ENCODE data around the gene HOXD11. TPM values are rescaled to one million over a fixed set of nuclear protein-coding genes. Genes with fewer than 3 reads are reported as not detected.

HOXD11 gene
- total RNA-seq, 1 donor from 2014 or later = 16.3 TPM

DNA sequence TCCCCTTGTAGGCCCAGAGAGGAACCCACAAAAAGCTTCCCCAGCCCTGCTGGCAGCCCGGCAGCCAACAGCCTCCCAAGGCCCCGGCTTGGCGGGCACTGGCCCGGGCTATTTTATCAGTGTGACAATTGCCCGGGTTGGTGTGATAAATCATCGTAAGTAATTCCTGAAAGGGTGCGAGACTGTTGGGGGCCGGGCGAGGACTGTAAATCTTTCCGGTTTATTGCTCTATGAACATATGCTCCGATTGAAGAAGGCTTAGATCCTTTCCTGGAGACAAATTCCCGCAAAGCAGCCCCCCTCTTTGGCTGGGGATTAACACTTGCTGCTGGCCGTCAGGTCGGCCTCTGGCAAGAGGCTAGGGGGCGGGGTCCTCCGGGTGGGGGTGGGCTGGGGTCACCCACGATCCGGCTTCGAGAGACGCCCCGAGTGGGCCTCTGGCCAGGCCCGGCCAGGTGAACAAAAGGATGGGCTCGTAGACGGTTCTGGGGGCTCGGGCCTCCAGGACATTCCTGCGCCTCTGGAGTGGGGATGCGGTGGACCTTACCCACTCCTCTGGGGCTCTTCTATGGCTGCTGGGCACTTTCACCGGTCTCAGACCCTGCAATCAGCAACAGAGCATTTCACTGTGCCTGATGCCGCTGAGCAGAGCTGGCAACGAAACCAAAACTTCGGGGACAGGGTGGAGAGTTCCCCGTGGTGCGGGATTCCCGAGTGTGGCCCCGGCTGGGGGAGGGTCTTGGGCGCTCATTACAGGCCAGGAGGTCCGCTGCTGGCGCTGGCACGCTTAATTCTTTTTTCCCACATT is 52.0 kb downstream of the HOXD11 start:
- H3K36me3 ChIP-seq (ENCODE audit: control insufficient read depth, insufficient read depth, low read length) = no peaks in the 10 kb centered on the region
- TF ChIP-seq, protein P1, sequence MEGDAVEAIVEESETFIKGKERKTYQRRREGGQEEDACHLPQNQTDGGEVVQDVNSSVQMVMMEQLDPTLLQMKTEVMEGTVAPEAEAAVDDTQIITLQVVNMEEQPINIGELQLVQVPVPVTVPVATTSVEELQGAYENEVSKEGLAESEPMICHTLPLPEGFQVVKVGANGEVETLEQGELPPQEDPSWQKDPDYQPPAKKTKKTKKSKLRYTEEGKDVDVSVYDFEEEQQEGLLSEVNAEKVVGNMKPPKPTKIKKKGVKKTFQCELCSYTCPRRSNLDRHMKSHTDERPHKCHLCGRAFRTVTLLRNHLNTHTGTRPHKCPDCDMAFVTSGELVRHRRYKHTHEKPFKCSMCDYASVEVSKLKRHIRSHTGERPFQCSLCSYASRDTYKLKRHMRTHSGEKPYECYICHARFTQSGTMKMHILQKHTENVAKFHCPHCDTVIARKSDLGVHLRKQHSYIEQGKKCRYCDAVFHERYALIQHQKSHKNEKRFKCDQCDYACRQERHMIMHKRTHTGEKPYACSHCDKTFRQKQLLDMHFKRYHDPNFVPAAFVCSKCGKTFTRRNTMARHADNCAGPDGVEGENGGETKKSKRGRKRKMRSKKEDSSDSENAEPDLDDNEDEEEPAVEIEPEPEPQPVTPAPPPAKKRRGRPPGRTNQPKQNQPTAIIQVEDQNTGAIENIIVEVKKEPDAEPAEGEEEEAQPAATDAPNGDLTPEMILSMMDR (IDR thresholded peaks at IDR 0.05; ENCODE audit: insufficient read depth, low read length, poor library complexity, severe bottlenecking) = no peak
- DNase-seq (ENCODE audit: low read depth) = no peak
- no peaks in the 10 kb centered on the region for H3K27me3 ChIP-seq (ENCODE audit: control insufficient read depth, insufficient read depth, low read length)
- H3K4me3 ChIP-seq (ENCODE audit: low read depth, low read length) = peak overlapping the region; percentile 43

Other genes with a start within 250 kb of the HOXD11 start
- gene LNPK, start 105.0 kb upstream of the HOXD11 start, total RNA-seq = 14.5 and 15.1 TPM in 2 replicates
- not detected in 2 replicates for gene EVX2, start 23.3 kb upstream of the HOXD11 start, total RNA-seq
- not detected in 2 replicates for gene HOXD13, start 14.6 kb upstream of the HOXD11 start, total RNA-seq
- gene HOXD12, start 7.5 kb upstream of the HOXD11 start, total RNA-seq = not detected in 2 replicates
- 5.1 and 5.6 TPM in 2 replicates for gene HOXD10, start 9.5 kb downstream of the HOXD11 start, total RNA-seq
- gene HOXD9, start 15.4 kb downstream of the HOXD11 start, total RNA-seq = 11.6 and 12.2 TPM in 2 replicates
- gene HOXD8, start 22.4 kb downstream of the HOXD11 start, total RNA-seq = 18.1 and 22.5 TPM in 2 replicates
- gene HOXD4, start 44.3 kb downstream of the HOXD11 start, total RNA-seq = 5.4 and 13.8 TPM in 2 replicates
- 5.4 and 9.2 TPM in 2 replicates for gene HOXD3, start 50.0 kb downstream of the HOXD11 start, total RNA-seq
- gene HOXD1, start 81.4 kb downstream of the HOXD11 start, total RNA-seq = 9.8 and 11.1 TPM in 2 replicates
- gene MTX2, start 162.2 kb downstream of the HOXD11 start, total RNA-seq = 60.3 and 62.8 TPM in 2 replicates